Hematopoietic multipotent progenitor cell treated with erythropoietin and hydrocortisone succinate and interleukin-3 and kit ligand, for 15 days (in vitro differentiated cells): ENCODE results near the gene CBX5.
"Not testable (repeated sequence)": the region's sequence is repeated elsewhere in the genome, so short reads cannot be mapped to it uniquely, and the experiment has no call there.

Source experiments
- DNase-seq: peaks from one replicate; pipeline ENCODE4 v3.0.0-alpha.2; 2015; ENCODE audit warnings: low spot score

CBX5 gene

GRCh38 chr12:54197431-54197909, 82.5 kb downstream of the CBX5 start:
- no peak for DNase-seq

GRCh38 chr12:54197010-54197409, 82.9 kb downstream of the CBX5 start:
- DNase-seq: no peak

GRCh38 chr12:54196396-54196795, 83.5 kb downstream of the CBX5 start:
- no peak for DNase-seq

- no peak for DNase-seq
Measured at GRCh38 chr12:54195737-54196347, 84.1 kb downstream of the CBX5 start.

GRCh38 chr12:54195080-54195736, 84.7 kb downstream of the CBX5 start:
- DNase-seq: no peak

- not testable (repeated sequence) for DNase-seq
Measured at GRCh38 chr12:54194611-54195010, 85.3 kb downstream of the CBX5 start.

GRCh38 chr12:54193434-54193833, 86.5 kb downstream of the CBX5 start:
- DNase-seq: no peak

- DNase-seq: peak; percentile 76
Measured at GRCh38 chr12:54191550-54192022, 88.3 kb downstream of the CBX5 start.

- DNase-seq: no peak
Measured at GRCh38 chr12:54191126-54191525, 88.8 kb downstream of the CBX5 start.

- no peak for DNase-seq
Measured at GRCh38 chr12:54189198-54189539, 90.8 kb downstream of the CBX5 start.

GRCh38 chr12:54187075-54187474, 92.8 kb downstream of the CBX5 start:
- no peak for DNase-seq

GRCh38 chr12:54185919-54186318, 94.0 kb downstream of the CBX5 start:
- no peak for DNase-seq

- DNase-seq: not testable (repeated sequence)
Measured at GRCh38 chr12:54185297-54185696, 94.6 kb downstream of the CBX5 start.

GRCh38 chr12:54184024-54184805, 95.7 kb downstream of the CBX5 start:
- no peak for DNase-seq

- DNase-seq: no peak
Measured at GRCh38 chr12:54182981-54183380, 96.9 kb downstream of the CBX5 start.

GRCh38 chr12:54182086-54182485, 97.8 kb downstream of the CBX5 start:
- no peak for DNase-seq
